Measurements from ENCODE around the gene DPYSL3. TPM values are rescaled to one million over a fixed set of nuclear protein-coding genes. Genes with fewer than 3 reads are reported as not detected.

The DPYSL3 gene
- total RNA-seq, 4 donors from 2014 or later = 38.9 to 68.0 (median 50.0) TPM

DNA sequence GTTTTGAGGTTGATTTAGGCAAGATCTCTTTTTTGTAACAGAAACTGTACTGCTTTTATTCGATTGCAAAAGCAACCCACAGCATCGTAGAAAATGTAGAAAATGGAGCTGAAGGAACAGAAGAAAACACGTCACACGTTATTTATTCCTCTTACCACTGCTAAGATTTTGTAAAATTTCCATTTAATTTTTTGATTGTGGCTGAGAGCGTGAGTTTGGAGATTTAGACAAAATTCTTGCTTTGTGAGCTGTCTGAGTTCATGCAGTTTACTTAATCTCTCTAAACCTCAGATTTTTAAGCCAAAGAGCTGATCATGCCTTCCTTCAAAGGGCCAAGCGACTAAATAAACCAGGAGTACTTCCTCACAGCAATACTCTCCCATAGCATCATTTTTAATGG is 24.8 kb downstream of the DPYSL3 start:
- TF ChIP-seq POLR2A (IDR thresholded peaks at IDR 0.05) = no peak
- DNase-seq (ENCODE audit: low spot score in 2 of 2) = no peak
- H3K27ac ChIP-seq = peak overlapping the region; percentile 7 to 81 (median 58)
- H3K9me3 ChIP-seq = no peaks in the 10 kb centered on the region
- H3K27me3 ChIP-seq = no peaks in the 10 kb centered on the region
- peaks cover 0 to 37% (median 6%) of the 10 kb centered on the region in 4 donors for H3K4me1 ChIP-seq
- peak overlapping the region in 1 of 4 donors; percentile 1 for H3K4me3 ChIP-seq
- 64 to 71% methylated on average over 6 of the region's 6 CpGs for WGBS, 2 donors
- no peaks in the 10 kb centered on the region for H3K36me3 ChIP-seq

- Histone ChIP-seq H3K9me3 (no peaks in the 10 kb centered on the region), H3K4me1 (peaks cover 0 to 41% (median 6%) of the 10 kb centered on the region in 4 donors), H3K27ac (peak overlapping the region; percentile 3 to 81 (median 58)), H3K4me3 (peak overlapping the region in 1 of 4 donors; percentile 1), H3K27me3 (no peaks in the 10 kb centered on the region), H3K36me3 (no peaks in the 10 kb centered on the region)
- DNase-seq (ENCODE audit: low spot score in 2 of 2) = no peak
- WGBS, 2 donors = 41 to 49% methylated on average over 3 of the region's 3 CpGs
- TF ChIP-seq EP300 (IDR thresholded peaks at IDR 0.05) (no peak), POLR2A (IDR thresholded peaks at IDR 0.05) (no peak)
- TF ChIP-seq, protein P1, sequence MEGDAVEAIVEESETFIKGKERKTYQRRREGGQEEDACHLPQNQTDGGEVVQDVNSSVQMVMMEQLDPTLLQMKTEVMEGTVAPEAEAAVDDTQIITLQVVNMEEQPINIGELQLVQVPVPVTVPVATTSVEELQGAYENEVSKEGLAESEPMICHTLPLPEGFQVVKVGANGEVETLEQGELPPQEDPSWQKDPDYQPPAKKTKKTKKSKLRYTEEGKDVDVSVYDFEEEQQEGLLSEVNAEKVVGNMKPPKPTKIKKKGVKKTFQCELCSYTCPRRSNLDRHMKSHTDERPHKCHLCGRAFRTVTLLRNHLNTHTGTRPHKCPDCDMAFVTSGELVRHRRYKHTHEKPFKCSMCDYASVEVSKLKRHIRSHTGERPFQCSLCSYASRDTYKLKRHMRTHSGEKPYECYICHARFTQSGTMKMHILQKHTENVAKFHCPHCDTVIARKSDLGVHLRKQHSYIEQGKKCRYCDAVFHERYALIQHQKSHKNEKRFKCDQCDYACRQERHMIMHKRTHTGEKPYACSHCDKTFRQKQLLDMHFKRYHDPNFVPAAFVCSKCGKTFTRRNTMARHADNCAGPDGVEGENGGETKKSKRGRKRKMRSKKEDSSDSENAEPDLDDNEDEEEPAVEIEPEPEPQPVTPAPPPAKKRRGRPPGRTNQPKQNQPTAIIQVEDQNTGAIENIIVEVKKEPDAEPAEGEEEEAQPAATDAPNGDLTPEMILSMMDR (IDR thresholded peaks at IDR 0.05) = no peak
Observed at GRCh38 chr5:147484708-147485020, 25.2 kb downstream of the DPYSL3 start.

- Histone ChIP-seq H3K27ac (peak overlapping the region; percentile 3 to 81 (median 58)), H3K36me3 (no peaks in the 10 kb centered on the region), H3K4me3 (no peak overlapping the region), H3K9me3 (no peaks in the 10 kb centered on the region), H3K27me3 (no peaks in the 10 kb centered on the region), H3K4me1 (peaks cover 0 to 44% (median 6%) of the 10 kb centered on the region in 4 donors)
- peak; percentile 49 to 77 for DNase-seq (ENCODE audit: low spot score in 2 of 2)
- TF ChIP-seq POLR2A (IDR thresholded peaks at IDR 0.05) (no peak), EP300 (IDR thresholded peaks at IDR 0.05) (peak in 1 of 2 donors; percentile 62)
- TF ChIP-seq, protein P1 (IDR thresholded peaks at IDR 0.05) = no peak
- WGBS, 2 donors = 20 to 22% methylated on average over 5 of the region's 5 CpGs
Observed at GRCh38 chr5:147483961-147484707, 25.7 kb downstream of the DPYSL3 start.

DNA sequence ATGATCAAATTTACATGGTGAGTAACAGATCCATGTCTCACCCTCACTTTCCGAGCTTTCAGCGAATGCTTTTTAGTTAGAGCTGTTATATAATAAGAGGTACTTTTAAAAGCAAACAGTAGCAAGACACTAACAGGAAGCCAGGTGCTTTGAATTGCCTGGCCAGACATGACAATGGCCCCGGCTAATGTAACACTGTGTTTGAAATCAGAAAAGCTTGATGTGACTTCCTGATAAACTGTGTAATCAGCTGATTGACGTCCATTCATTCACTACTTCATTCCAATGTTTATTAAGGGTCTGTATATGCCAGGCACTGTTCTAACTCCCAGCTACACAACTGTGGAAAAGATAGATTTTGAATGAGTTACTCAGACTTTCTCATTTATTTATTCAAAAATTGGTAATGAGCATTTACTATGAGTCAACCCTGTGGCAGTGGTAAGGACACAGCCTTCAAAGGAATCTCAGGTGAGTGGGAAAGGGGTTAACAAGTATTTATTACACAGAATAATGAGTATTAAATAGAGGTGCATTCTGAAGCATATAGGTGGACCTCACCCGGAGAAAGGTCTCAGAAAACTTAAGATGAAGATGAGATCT is 26.6 kb downstream of the DPYSL3 start:
- H3K27ac ChIP-seq = peak overlapping the region; percentile 3 to 81 (median 56)
- H3K4me1 ChIP-seq = peaks cover 0 to 44% (median 6%) of the 10 kb centered on the region in 4 donors
- 77 to 82% methylated on average over 5 of the region's 5 CpGs for WGBS, 2 donors
- no peaks in the 10 kb centered on the region for H3K9me3 ChIP-seq
- H3K4me3 ChIP-seq = no peak overlapping the region
- H3K36me3 ChIP-seq = no peaks in the 10 kb centered on the region
- DNase-seq (ENCODE audit: low spot score in 2 of 2) = no peak
- TF ChIP-seq, protein P1 (IDR thresholded peaks at IDR 0.05) = no peak
- TF ChIP-seq EP300 (IDR thresholded peaks at IDR 0.05) (no peak), POLR2A (IDR thresholded peaks at IDR 0.05) (no peak)
- H3K27me3 ChIP-seq = no peaks in the 10 kb centered on the region

DNA sequence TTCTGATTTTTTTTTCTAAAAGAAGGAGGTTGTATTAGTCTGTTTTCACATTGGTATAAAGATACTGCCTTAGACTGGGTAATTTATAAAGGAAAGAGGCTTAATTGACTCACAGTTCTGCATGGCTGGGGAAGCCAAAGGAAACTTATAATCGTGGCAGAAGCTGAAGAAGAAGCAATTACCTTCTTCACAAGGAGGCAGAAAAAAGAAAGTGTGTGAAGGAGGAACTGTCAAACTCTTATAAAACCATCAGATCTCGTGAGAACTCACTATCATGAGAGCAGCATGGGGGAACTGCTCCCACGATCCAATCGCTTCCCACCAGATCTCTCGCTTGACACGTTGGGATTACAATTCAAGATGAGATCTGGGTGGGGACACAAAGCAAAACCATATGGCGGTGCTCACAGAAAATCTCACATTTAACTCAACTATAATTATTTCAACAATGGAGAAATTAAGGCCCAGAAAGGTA is 27.1 kb downstream of the DPYSL3 start:
- TF ChIP-seq EP300 (IDR thresholded peaks at IDR 0.05) (no peak), POLR2A (IDR thresholded peaks at IDR 0.05) (no peak)
- TF ChIP-seq, protein P1 (IDR thresholded peaks at IDR 0.05) = no peak
- H3K4me3 ChIP-seq = no peak overlapping the region
- H3K9me3 ChIP-seq = no peaks in the 10 kb centered on the region
- DNase-seq (ENCODE audit: low spot score in 2 of 2) = no peak
- H3K36me3 ChIP-seq = no peaks in the 10 kb centered on the region
- peak overlapping the region in 3 of 4 donors; percentile 47 to 81 (median 65) for H3K27ac ChIP-seq
- H3K4me1 ChIP-seq = peaks cover 0 to 44% (median 6%) of the 10 kb centered on the region in 4 donors
- WGBS, 2 donors = 73 to 75% methylated on average over 7 of the region's 7 CpGs
- H3K27me3 ChIP-seq = no peaks in the 10 kb centered on the region

All from tibial nerve (tissue), 4 donors.